Measurements from ENCODE around the gene SHTN1. TPM values are rescaled to one million over a fixed set of nuclear protein-coding genes. Genes with fewer than 3 reads are reported as not detected.

The SHTN1 gene
- total and polyA plus RNA-seq, 2 experiments from 2014 or later: 6.7 to 8.0 TPM

DNA sequence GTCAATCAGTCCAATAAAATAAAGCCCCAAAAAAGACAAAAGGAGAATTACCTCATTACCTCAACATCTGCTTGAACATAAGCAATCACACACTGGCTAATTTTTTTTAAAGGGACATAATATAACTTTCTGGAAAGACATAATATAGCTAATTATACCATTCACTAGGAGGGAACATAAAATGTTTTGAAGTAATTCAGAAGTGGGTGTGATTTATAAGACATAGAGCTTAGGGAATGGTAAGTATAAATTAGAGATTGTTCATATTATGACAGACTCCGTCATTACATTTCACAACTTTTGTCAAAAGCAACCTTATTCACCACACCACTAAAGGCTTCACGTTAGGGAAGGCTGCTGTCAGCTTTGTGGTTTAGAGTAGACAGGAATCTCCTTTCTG is 3.8 kb downstream of the SHTN1 start:
- Histone ChIP-seq H3K4me2 (no peak overlapping the region), H3K9me2 (ENCODE audit: insufficient read depth) (no peaks in the 10 kb centered on the region), H2AFZ (no peak overlapping the region), H3F3A (replicated peaks; ENCODE audit: low read depth) (no peaks in the 10 kb centered on the region), H3K36me3 (ENCODE audit: insufficient read depth) (no peaks in the 10 kb centered on the region), H3K4me3 (no peak overlapping the region), H3K27me3 (ENCODE audit: insufficient read depth) (peaks cover 22% of the 10 kb centered on the region), H4K20me1 (replicated peaks; ENCODE audit: insufficient read depth) (no peaks in the 10 kb centered on the region; the same call in 1 of the 2 replicates), H3K4me1 (ENCODE audit: insufficient read depth) (no peaks in the 10 kb centered on the region), H3K79me2 (replicated peaks; ENCODE audit: insufficient read depth) (no peaks in the 10 kb centered on the region), H3K27ac (ENCODE audit: low read depth) (no peak overlapping the region)
- H3K36me3 Mint-ChIP-seq (ENCODE audit: low read depth): no peaks in the 10 kb centered on the region; the same call in 2 of the 3 replicates
- H3K4me1 Mint-ChIP-seq: peaks cover 12% of the 10 kb centered on the region; the same call in 2 of the 3 replicates
- no peak for DNase-seq (ENCODE audit: low spot score)
- TF ChIP-seq ZNF114 (CRISPR knock-in tag; IDR thresholded peaks at IDR 0.05): no peak
- TF ChIP-seq NANOG (IDR thresholded peaks at IDR 0.05; ENCODE audit: borderline replicate concordance): no peak
- no peak for TF ChIP-seq ZNF462 (CRISPR knock-in tag; IDR thresholded peaks at IDR 0.05)
- no peak for TF ChIP-seq EZH2 (IDR thresholded peaks at IDR 0.05; ENCODE audit: low read depth, unreplicated experiment)
- TF ChIP-seq, protein P1, sequence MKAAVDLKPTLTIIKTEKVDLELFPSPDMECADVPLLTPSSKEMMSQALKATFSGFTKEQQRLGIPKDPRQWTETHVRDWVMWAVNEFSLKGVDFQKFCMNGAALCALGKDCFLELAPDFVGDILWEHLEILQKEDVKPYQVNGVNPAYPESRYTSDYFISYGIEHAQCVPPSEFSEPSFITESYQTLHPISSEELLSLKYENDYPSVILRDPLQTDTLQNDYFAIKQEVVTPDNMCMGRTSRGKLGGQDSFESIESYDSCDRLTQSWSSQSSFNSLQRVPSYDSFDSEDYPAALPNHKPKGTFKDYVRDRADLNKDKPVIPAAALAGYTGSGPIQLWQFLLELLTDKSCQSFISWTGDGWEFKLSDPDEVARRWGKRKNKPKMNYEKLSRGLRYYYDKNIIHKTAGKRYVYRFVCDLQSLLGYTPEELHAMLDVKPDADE (IDR thresholded peaks at IDR 0.05): no peak
- TF ChIP-seq EZH2phosphoT487 (IDR thresholded peaks at IDR 0.05; ENCODE audit: unreplicated experiment): no peak
- no peak for TF ChIP-seq REST (IDR thresholded peaks at IDR 0.05; ENCODE audit: unreplicated experiment)
- no peak for TF ChIP-seq STAT1 (IDR thresholded peaks at IDR 0.05; ENCODE audit: unreplicated experiment)
- no peak for TF ChIP-seq CREB1 (CRISPR knock-in tag; IDR thresholded peaks at IDR 0.05; ENCODE audit: low read depth)
- TF ChIP-seq POLR2AphosphoS5 (IDR thresholded peaks at IDR 0.05; ENCODE audit: low read depth): no peak
- TF ChIP-seq CTCF (conservative IDR thresholded peaks at IDR 0.05; ENCODE audit: low read depth in 2 of 2): no peak
- no peak overlapping the region for H3K4me3 Mint-ChIP-seq
- H3K27me3 Mint-ChIP-seq (ENCODE audit: insufficient read depth, low read depth, poor library complexity): peaks cover 19% of the 10 kb centered on the region
- no peak overlapping the region for H3K27ac Mint-ChIP-seq
- no peaks in the 10 kb centered on the region for H3K9me3 Mint-ChIP-seq
- ATAC-seq: no peak
